Stimulated activated CD4-positive, alpha-beta T cell treated with anti-CD3 and anti-CD28 coated beads, Interleukin-4, amount 100 ng/mL, for 24 hours (primary cell): ENCODE results near the gene SUPT4H1.

Source experiments
- DNase-seq: peaks from one replicate; pipeline ENCODE4 v3.0.0-alpha.2; 2020

SUPT4H1 gene

GRCh38 chr17:58302919-58303585 is 48.9 kb downstream of the SUPT4H1 start:
- DNase-seq: no peak

- no peak for DNase-seq
Observed at GRCh38 chr17:58302171-58302918, 49.7 kb downstream of the SUPT4H1 start.

- no peak for DNase-seq
Observed at GRCh38 chr17:58301504-58302150, 50.4 kb downstream of the SUPT4H1 start.

GRCh38 chr17:58300336-58300735 is 51.7 kb downstream of the SUPT4H1 start:
- no peak for DNase-seq
